IMR-90 (cell line): ENCODE data around the gene ZFYVE28. TPM values are rescaled to one million over a fixed set of nuclear protein-coding genes. Genes with fewer than 3 reads are reported as not detected.

ENCODE experiments used
- ATAC-seq: fragments of 200-7000 bp; cut with Tn5 transposase; 2 replicates; pipeline ENCODE4 v1.9.1; 2020; ENCODE audit warnings: low read depth, mild to moderate bottlenecking, moderate library complexity
- BruUV-seq: library from RNA; stranded (reverse); fragments of 400-500 nt; replicated peaks from 2 replicates; lab custom pipeline; 2021; lab: Mats Ljungman, UMichigan
- CTCF ChIA-PET: fragments of 300-600 bp; formaldehyde crosslinking; extraction: SDS; loops from one replicate; lab custom pipeline; 2021; ENCODE audit warnings: antibody characterized with exemption; lab: Yijun Ruan, JAX
- POLR2A ChIA-PET: fragments of 300-600 bp; sonication (Branson Sonifier 250); formaldehyde crosslinking; loops from one replicate; lab custom pipeline; 2022; ENCODE audit warnings: antibody characterized with exemption; ENCODE audit not compliant: unreplicated experiment; lab: Charles Lee
- DNase-seq: peaks from one replicate; pipeline ENCODE4 v3.0.0; 2013
- H2AFZ ChIP-seq: replicated peaks from 2 replicates; pipeline ENCODE3; 2013; ENCODE audit warnings: low read length, mild to moderate bottlenecking; ENCODE audit not compliant: poor library complexity
- H2AK5ac ChIP-seq: 2 replicates; pipeline ENCODE4 v1.6.1; 2013; ENCODE audit warnings: low read depth, low read length, inconsistent platforms
- H2AK9ac ChIP-seq: replicated peaks from 2 replicates; pipeline ENCODE3; 2013; ENCODE audit warnings: mild to moderate bottlenecking, low read depth, low read length, moderate library complexity; ENCODE audit not compliant: poor library complexity
- H2BK120ac ChIP-seq: 2 replicates; pipeline ENCODE4 v1.6.1; 2013; ENCODE audit warnings: low read depth, low read length, inconsistent platforms
- H2BK15ac ChIP-seq: 3 replicates; pipeline ENCODE4 v1.6.1; 2013; ENCODE audit warnings: low read depth, low read length, inconsistent platforms
- H2BK20ac ChIP-seq: 2 replicates; pipeline ENCODE4 v1.6.1; 2013; ENCODE audit warnings: low read depth, mild to moderate bottlenecking, inconsistent platforms, low read length, moderate library complexity
- H2BK5ac ChIP-seq: 2 replicates; pipeline ENCODE4 v1.6.1; 2013; ENCODE audit warnings: mild to moderate bottlenecking, low read depth, low read length, inconsistent platforms; ENCODE audit not compliant: poor library complexity, severe bottlenecking
- H3K14ac ChIP-seq: replicated peaks from 2 replicates; pipeline ENCODE4 v1.6.1; 2013; ENCODE audit warnings: low read depth, low read length, inconsistent platforms
- H3K18ac ChIP-seq: 2 replicates; pipeline ENCODE4 v1.6.1; 2013; ENCODE audit warnings: low read depth, low read length, control low read depth
- H3K23ac ChIP-seq: 2 replicates; pipeline ENCODE4 v1.6.1; 2013; ENCODE audit warnings: low read depth, low read length, inconsistent platforms
- H3K27ac ChIP-seq: 2 replicates; pipeline ENCODE4 v1.5.1; 2013; ENCODE audit warnings: mild to moderate bottlenecking, control low read depth, low read length; ENCODE audit not compliant: insufficient read depth
- H3K27me3 ChIP-seq: 2 replicates; pipeline ENCODE4 v1.6.1; 2013; ENCODE audit warnings: low read length; ENCODE audit not compliant: control insufficient read depth, insufficient read depth
- H3K36me3 ChIP-seq: 2 replicates; pipeline ENCODE4 v1.6.1; 2013; ENCODE audit warnings: low read length, mixed read lengths; ENCODE audit not compliant: control insufficient read depth, insufficient read depth
- H3K4ac ChIP-seq: 2 replicates; pipeline ENCODE4 v1.6.1; 2013; ENCODE audit warnings: low read depth, low read length, inconsistent platforms
- H3K4me1 ChIP-seq: 2 replicates; pipeline ENCODE4 v1.6.1; 2013; ENCODE audit warnings: low read length, mixed read lengths; ENCODE audit not compliant: control insufficient read depth, insufficient read depth
- H3K4me2 ChIP-seq: 2 replicates; pipeline ENCODE4 v1.6.1; 2013; ENCODE audit warnings: low read depth, mild to moderate bottlenecking, control low read depth, low read length, moderate library complexity
- H3K4me3 ChIP-seq: 2 replicates; pipeline ENCODE4 v1.5.1; 2013; ENCODE audit warnings: low read depth, mild to moderate bottlenecking, control low read depth, low read length, moderate library complexity; ENCODE audit not compliant: insufficient read depth
- H3K56ac ChIP-seq: 2 replicates; pipeline ENCODE4 v1.6.1; 2013; ENCODE audit warnings: low read length, inconsistent platforms; ENCODE audit not compliant: insufficient read depth; ENCODE audit errors: extremely low read depth
- H3K79me1 ChIP-seq, 2 experiments: 2 replicates each; pipeline ENCODE4 v1.6.1; 2013; ENCODE audit warnings: low read length in 2 of 2, inconsistent platforms in 1 of 2, low read depth in 1 of 2
- H3K9ac ChIP-seq: 2 replicates; pipeline ENCODE4 v1.6.1; 2013; ENCODE audit warnings: low read depth, low read length, control low read depth
- H3K9me1 ChIP-seq: 2 replicates; pipeline ENCODE4 v1.6.1; 2013; ENCODE audit warnings: low read length, inconsistent platforms; ENCODE audit not compliant: insufficient read depth
- H3K9me3 ChIP-seq: 2 replicates; pipeline ENCODE4 v1.6.1; 2013; ENCODE audit warnings: low read length; ENCODE audit not compliant: control insufficient read depth, insufficient read depth
- H4K20me1 ChIP-seq: 2 replicates; pipeline ENCODE4 v1.6.1; 2013; ENCODE audit warnings: low read length, inconsistent platforms; ENCODE audit not compliant: insufficient read depth
- H4K5ac ChIP-seq: 2 replicates; pipeline ENCODE4 v1.6.1; 2013; ENCODE audit warnings: mild to moderate bottlenecking, low read depth, low read length, control low read depth
- H4K8ac ChIP-seq, 2 experiments: 2 replicates each; pipeline ENCODE4 v1.6.1; 2013; ENCODE audit warnings: low read depth in 2 of 2, low read length in 2 of 2, control low read depth in 1 of 2, inconsistent platforms in 1 of 2
- H4K91ac ChIP-seq: 2 replicates; pipeline ENCODE4 v1.6.1; 2013; ENCODE audit warnings: low read depth, low read length, inconsistent platforms; ENCODE audit not compliant: insufficient read depth
- CEBPB ChIP-seq: IDR thresholded peaks from 2 replicates; pipeline ENCODE4 v1.6.1; 2012; ENCODE audit warnings: low read depth, low read length, improper control_type of control experiment
- CHD1 ChIP-seq: IDR thresholded peaks from 2 replicates; pipeline ENCODE4 v1.6.1; 2012; ENCODE audit warnings: low read depth, low read length, improper control_type of control experiment
- CTCF ChIP-seq: conservative IDR thresholded peaks from 2 replicates; pipeline ENCODE4 v1.5.1; 2012; ENCODE audit warnings: mild to moderate bottlenecking, low read depth, low read length, improper control_type of control experiment
- FOS ChIP-seq: fragments of 150-350 bp; IDR thresholded peaks from 2 replicates; pipeline ENCODE4 v1.6.1; 2016; ENCODE audit warnings: low read depth, low read length
- MAFK ChIP-seq: IDR thresholded peaks from 2 replicates; pipeline ENCODE4 v1.6.1; 2012; ENCODE audit warnings: low read depth, low read length, improper control_type of control experiment
- MAZ ChIP-seq: IDR thresholded peaks from 2 replicates; pipeline ENCODE4 v1.6.1; 2012; ENCODE audit warnings: low read depth, mild to moderate bottlenecking, low read length, improper control_type of control experiment, moderate library complexity, borderline replicate concordance
- MXI1 ChIP-seq: IDR thresholded peaks from 2 replicates; pipeline ENCODE4 v1.6.1; 2012; ENCODE audit warnings: low read depth, mild to moderate bottlenecking, low read length, moderate library complexity, borderline replicate concordance
- NFE2L2 ChIP-seq: fragments of 150-350 bp; IDR thresholded peaks from 2 replicates; pipeline ENCODE4 v1.6.1; 2016; ENCODE audit warnings: low read depth, mild to moderate bottlenecking, low read length
- POLR2A ChIP-seq: IDR thresholded peaks from 2 replicates; pipeline ENCODE4 v1.6.1; 2012; ENCODE audit warnings: mild to moderate bottlenecking, low read depth, low read length
- RAD21 ChIP-seq: IDR thresholded peaks from 2 replicates; pipeline ENCODE4 v1.6.1; 2012; ENCODE audit warnings: low read length, improper control_type of control experiment
- RCOR1 ChIP-seq: IDR thresholded peaks from 2 replicates; pipeline ENCODE4 v1.6.1; 2012; ENCODE audit warnings: mild to moderate bottlenecking, low read length, improper control_type of control experiment; ENCODE audit not compliant: insufficient replicate concordance
- RFX5 ChIP-seq: IDR thresholded peaks from 2 replicates; pipeline ENCODE4 v1.8.0; 2012; ENCODE audit warnings: low read depth, mild to moderate bottlenecking, low read length, moderate library complexity
- WGBS, 2 experiments: methylation state at CpG; one replicate each; pipeline versions ENCODE4 v1.1.5 to v1.1.7; 2013; ENCODE audit warnings: missing lambda C conversion rate in 2 of 2; ENCODE audit not compliant: insufficient read length in 1 of 2; ENCODE audit errors: extremely low coverage in 2 of 2; 5-methylcytosine and 5-hydroxymethylcytosine counted together
- dilution Hi-C: fragments of 300-500 bp; cut with HindIII; formaldehyde crosslinking; loops from one replicate; pipeline ENCODE4 v1.14.3; 2018; ENCODE audit warnings: low sequenced_read_pairs; ENCODE audit not compliant: unreplicated experiment
- in situ Hi-C: fragments of 300-500 bp; cut with MboI; formaldehyde crosslinking; loops from 3 replicates; pipeline ENCODE4 v1.14.3; 2019; ENCODE audit warnings: low sequenced_read_pairs, inconsistent platforms, mixed read lengths
- intact Hi-C: fragments of 100-400 bp; cut with micrococcal nuclease; formaldehyde crosslinking; loops from 2 replicates; pipeline ENCODE4 v1.10.0; 2022
- polyA plus RNA-seq, 3 experiments: library from polyadenylated mRNA; depleted of rRNA; stranded (reverse); fragments of >200 nt; gene quantifications; 2 replicates each; pipeline ENCODE4 v1.2.3, GENCODE V29; 2012; ENCODE audit warnings: low replicate concordance in 1 of 3
- total RNA-seq: library from RNA; depleted of rRNA; stranded (reverse); fragments of >200 nt; gene quantifications from 2 replicates; pipeline ENCODE4 v1.2.3, GENCODE V29; 2012
- TF ChIP-seq, protein P1 (sequence below): fragments of 150-350 bp; IDR thresholded peaks from 2 replicates; pipeline ENCODE4 v1.6.1; 2016; ENCODE audit warnings: low read depth, mild to moderate bottlenecking, low read length, moderate library complexity, borderline replicate concordance

Gene ZFYVE28
- total and polyA plus RNA-seq, 2 of the 4 experiments (the other 2 are of a cell fraction), result 0.36 to 1.2 TPM

- H2AK9ac ChIP-seq, result no peak overlapping the region
- in situ Hi-C loops, result no loop called here
- H2BK5ac ChIP-seq, result no peak overlapping the region
- no peak overlapping the region for H3K23ac ChIP-seq
- H4K8ac ChIP-seq, result no peak overlapping the region
- intact Hi-C loops, result no loop called here
- H2BK120ac ChIP-seq, result no peak overlapping the region
- TF ChIP-seq CTCF (no peak), RAD21 (no peak), RCOR1 (no peak), MAZ (no peak), RFX5 (no peak), CHD1 (no peak), CEBPB (no peak), NFE2L2 (no peak), FOS (no peak), POLR2A (no peak), MXI1 (no peak), MAFK (no peak)
- TF ChIP-seq, protein P1, sequence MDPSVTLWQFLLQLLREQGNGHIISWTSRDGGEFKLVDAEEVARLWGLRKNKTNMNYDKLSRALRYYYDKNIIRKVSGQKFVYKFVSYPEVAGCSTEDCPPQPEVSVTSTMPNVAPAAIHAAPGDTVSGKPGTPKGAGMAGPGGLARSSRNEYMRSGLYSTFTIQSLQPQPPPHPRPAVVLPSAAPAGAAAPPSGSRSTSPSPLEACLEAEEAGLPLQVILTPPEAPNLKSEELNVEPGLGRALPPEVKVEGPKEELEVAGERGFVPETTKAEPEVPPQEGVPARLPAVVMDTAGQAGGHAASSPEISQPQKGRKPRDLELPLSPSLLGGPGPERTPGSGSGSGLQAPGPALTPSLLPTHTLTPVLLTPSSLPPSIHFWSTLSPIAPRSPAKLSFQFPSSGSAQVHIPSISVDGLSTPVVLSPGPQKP, result no peak
- no TSS peak for BruUV-seq
- ChIA-PET CTCF (no interaction called here), POLR2A (no interaction called here)
- H3K4ac ChIP-seq, result no peak overlapping the region
- H3K27ac ChIP-seq, result no peak overlapping the region
- no peak overlapping the region for H2BK20ac ChIP-seq
- ATAC-seq, result no peak
- no peak overlapping the region for H4K91ac ChIP-seq
- no peak for DNase-seq
- no peak overlapping the region for H2BK15ac ChIP-seq
- no peaks in the 10 kb centered on the region for H4K20me1 ChIP-seq
- H3K27me3 ChIP-seq, result peaks cover 11% of the 10 kb centered on the region
- dilution Hi-C loops, result no loop called here
- no peak overlapping the region for H3K4me3 ChIP-seq
- no peaks in the 10 kb centered on the region for H3K9me1 ChIP-seq
- H3K4me1 ChIP-seq, result peaks cover 2% of the 10 kb centered on the region; the same call in 1 of the 2 replicates
- H3K79me1 ChIP-seq, result no peaks in the 10 kb centered on the region
- no peak overlapping the region for H3K9ac ChIP-seq
- H3K56ac ChIP-seq, result no peak overlapping the region
- H3K18ac ChIP-seq, result no peak overlapping the region
- H3K9me3 ChIP-seq, result peaks cover 14% of the 10 kb centered on the region
- no peak overlapping the region for H2AK5ac ChIP-seq
- H3K4me2 ChIP-seq, result no peak overlapping the region
- H4K5ac ChIP-seq, result no peak overlapping the region
- no peak overlapping the region for H2AFZ ChIP-seq
- no peak overlapping the region for H3K14ac ChIP-seq
- 68% methylated on average over 7 of the region's 10 CpGs; no CpG with 5 or more reads in 1 of the 2 experiments for WGBS, 2 experiments
- H3K36me3 ChIP-seq, result no peaks in the 10 kb centered on the region
Observed at GRCh38 chr4:2306773-2307410, 111.6 kb downstream of the ZFYVE28 start.
